K562 (cell line): ENCODE data around the gene OSGEP. TPM values are rescaled to one million over a fixed set of nuclear protein-coding genes. Genes with fewer than 3 reads are reported as not detected.
A peak's percentile ranks its signal among the peaks of the same experiment; 100 is the strongest.

Experiments used
- ARHGAP35 ChIP-seq: fragments of 450-650 bp; IDR thresholded peaks from 2 replicates; pipeline ENCODE4 v1.6.1; 2018; ENCODE audit not compliant: partially characterized antibody
- EP400 ChIP-seq: fragments of 450-650 bp; IDR thresholded peaks from 2 replicates; pipeline ENCODE4 v1.6.1; 2017; ENCODE audit warnings: antibody characterized with exemption, mild to moderate bottlenecking, moderate library complexity
- ETV6 ChIP-seq, 3 experiments: fragments of 150-350 bp in 1 of 3; sonication (generic) in 1 of 3; formaldehyde crosslinking in 1 of 3; IDR thresholded peaks; 2 replicates each; pipeline versions ENCODE4 v1.6.1 to v1.8.0; 2014 to 2022; ENCODE audit warnings: borderline replicate concordance in 2 of 3, low read depth in 2 of 3, antibody characterized with exemption in 1 of 3, low read length in 1 of 3, mild to moderate bottlenecking in 1 of 3, missing genetic modification reagents in 1 of 3
- NR2C2 ChIP-seq, 2 experiments: fragments of 200-800 bp in 1 of 2; sonication (Bioruptor generic) in 1 of 2; sonication (generic) in 1 of 2; formaldehyde crosslinking in 1 of 2; IDR thresholded peaks; 2 replicates each; pipeline versions ENCODE4 v1.6.1 to v1.8.0; 2016 to 2022; ENCODE audit warnings: mild to moderate bottlenecking in 1 of 2, missing compliant biosample characterization in 1 of 2, missing genetic modification characterization in 1 of 2, missing genetic modification reagents in 1 of 2
- PML ChIP-seq: IDR thresholded peaks from 2 replicates; pipeline ENCODE4 v1.6.1; 2012; ENCODE audit warnings: low read length, inconsistent platforms
- SMARCB1 ChIP-seq: IDR thresholded peaks from 2 replicates; pipeline ENCODE4 v1.6.1; 2011; ENCODE audit warnings: improper control_type of control experiment, low read depth; ENCODE audit not compliant: insufficient read length
- TRIM28 ChIP-seq: fragments of 450-650 bp; IDR thresholded peaks from 2 replicates; pipeline ENCODE4 v1.6.1; 2017
- polyA plus RNA-seq, 8 experiments: library from polyadenylated mRNA; depleted of rRNA in 4 of 8; stranded (reverse) in 5 of 8; unstranded in 3 of 8; fragments of >200 nt; fragmentation: Nextera tagmentation in 2 of 8; fragmentation: Illumina TruSeq in 1 of 8; extraction: Ambion mirVana in 2 of 8; extraction: Trizol in 1 of 8; gene quantifications; 2 replicates each; pipeline versions ENCODE4 v1.2.1 to v1.2.3, GENCODE V29; 2011 to 2014; ENCODE audit warnings: inconsistent platforms in 1 of 8, missing spikeins in 1 of 8
- total RNA-seq, 7 experiments: library from RNA; depleted of rRNA in 6 of 7; stranded (reverse); fragments of >200 nt in 6 of 7; fragmentation: Illumina TruSeq in 2 of 7; extraction: Trizol in 2 of 7; gene quantifications; 2 replicates each; pipeline versions ENCODE4 v1.2.1 to v1.2.3, GENCODE V29; 2011 to 2021; ENCODE audit warnings: low replicate concordance in 1 of 7
- TF ChIP-seq, protein P1 (sequence below), 2 experiments: fragments of 450-650 bp in 1 of 2; sonication (generic) in 1 of 2; formaldehyde crosslinking in 1 of 2; IDR thresholded peaks; 2 replicates each; pipeline versions ENCODE4 v1.7.1 to v1.9.0; 2016 to 2022; ENCODE audit warnings: inconsistent platforms in 1 of 2, mild to moderate bottlenecking in 1 of 2, missing genetic modification reagents in 1 of 2
- TF ChIP-seq, protein P2 (sequence below): sonication (generic); formaldehyde crosslinking; IDR thresholded peaks from 2 replicates; pipeline ENCODE4 v1.8.1; 2023; ENCODE audit warnings: missing genetic modification reagents, mild to moderate bottlenecking, borderline replicate concordance
- TF ChIP-seq, protein P3 (sequence below): sonication (generic); formaldehyde crosslinking; IDR thresholded peaks from 2 replicates; pipeline ENCODE4 v1.4.0; 2020; ENCODE audit warnings: mild to moderate bottlenecking, missing genetic modification reagents

OSGEP gene
- total and polyA plus RNA-seq, 9 of the 15 experiments (the other 6 are each of a cell fraction or from before 2014, with no cell fraction given): 32.1 to 59.2 (median 44.1) TPM

DNA sequence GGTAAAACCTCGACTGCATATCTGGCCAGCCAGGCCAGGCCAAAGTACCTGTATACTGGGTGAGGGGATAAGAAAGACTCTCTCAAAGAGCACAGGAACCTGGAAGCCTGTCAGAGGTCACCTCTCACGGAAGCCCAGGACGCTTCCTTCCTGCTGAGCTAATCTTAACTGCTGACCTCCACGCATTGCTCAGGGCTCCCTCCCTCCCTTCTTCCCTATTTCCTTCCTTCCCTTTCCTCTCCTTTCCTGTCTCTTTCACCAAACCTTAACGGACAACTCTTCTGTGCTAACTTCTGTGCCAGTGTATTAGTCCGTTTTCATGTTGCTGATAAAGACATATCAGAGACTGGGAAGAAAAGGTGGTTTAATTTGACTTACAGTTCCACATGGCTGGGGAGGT is 36.0 kb upstream of the OSGEP start (continued):
- TF ChIP-seq, protein P1, sequence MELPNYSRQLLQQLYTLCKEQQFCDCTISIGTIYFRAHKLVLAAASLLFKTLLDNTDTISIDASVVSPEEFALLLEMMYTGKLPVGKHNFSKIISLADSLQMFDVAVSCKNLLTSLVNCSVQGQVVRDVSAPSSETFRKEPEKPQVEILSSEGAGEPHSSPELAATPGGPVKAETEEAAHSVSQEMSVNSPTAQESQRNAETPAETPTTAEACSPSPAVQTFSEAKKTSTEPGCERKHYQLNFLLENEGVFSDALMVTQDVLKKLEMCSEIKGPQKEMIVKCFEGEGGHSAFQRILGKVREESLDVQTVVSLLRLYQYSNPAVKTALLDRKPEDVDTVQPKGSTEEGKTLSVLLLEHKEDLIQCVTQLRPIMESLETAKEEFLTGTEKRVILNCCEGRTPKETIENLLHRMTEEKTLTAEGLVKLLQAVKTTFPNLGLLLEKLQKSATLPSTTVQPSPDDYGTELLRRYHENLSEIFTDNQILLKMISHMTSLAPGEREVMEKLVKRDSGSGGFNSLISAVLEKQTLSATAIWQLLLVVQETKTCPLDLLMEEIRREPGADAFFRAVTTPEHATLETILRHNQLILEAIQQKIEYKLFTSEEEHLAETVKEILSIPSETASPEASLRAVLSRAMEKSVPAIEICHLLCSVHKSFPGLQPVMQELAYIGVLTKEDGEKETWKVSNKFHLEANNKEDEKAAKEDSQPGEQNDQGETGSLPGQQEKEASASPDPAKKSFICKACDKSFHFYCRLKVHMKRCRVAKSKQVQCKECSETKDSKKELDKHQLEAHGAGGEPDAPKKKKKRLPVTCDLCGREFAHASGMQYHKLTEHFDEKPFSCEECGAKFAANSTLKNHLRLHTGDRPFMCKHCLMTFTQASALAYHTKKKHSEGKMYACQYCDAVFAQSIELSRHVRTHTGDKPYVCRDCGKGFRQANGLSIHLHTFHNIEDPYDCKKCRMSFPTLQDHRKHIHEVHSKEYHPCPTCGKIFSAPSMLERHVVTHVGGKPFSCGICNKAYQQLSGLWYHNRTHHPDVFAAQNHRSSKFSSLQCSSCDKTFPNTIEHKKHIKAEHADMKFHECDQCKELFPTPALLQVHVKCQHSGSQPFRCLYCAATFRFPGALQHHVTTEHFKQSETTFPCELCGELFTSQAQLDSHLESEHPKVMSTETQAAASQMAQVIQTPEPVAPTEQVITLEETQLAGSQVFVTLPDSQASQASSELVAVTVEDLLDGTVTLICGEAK (IDR thresholded peaks at IDR 0.05): 0 out of 2 replicates have a peak, but pooled peaks have one; percentile 29
- TF ChIP-seq, protein P1 (CRISPR knock-in tag; IDR thresholded peaks at IDR 0.05): no peak
- TF ChIP-seq TRIM28 (no peak), EP400 (peak; percentile 37; the same call in 1 of the 2 replicates), NR2C2 (CRISPR knock-in tag; IDR thresholded peaks at IDR 0.05) (no peak), NR2C2 (tag; IDR thresholded peaks at IDR 0.05) (peak; percentile 70), PML (no peak), ARHGAP35 (no peak), SMARCB1 (no peak), ETV6 (IDR thresholded peaks at IDR 0.05; ENCODE audit: borderline replicate concordance in 1 of 2, low read depth in 2 of 2, low read length in 1 of 2) (peak; percentile 75 to 89), ETV6 (CRISPR knock-in tag; IDR thresholded peaks at IDR 0.05; ENCODE audit: borderline replicate concordance) (no peak)
- TF ChIP-seq, protein P2, sequence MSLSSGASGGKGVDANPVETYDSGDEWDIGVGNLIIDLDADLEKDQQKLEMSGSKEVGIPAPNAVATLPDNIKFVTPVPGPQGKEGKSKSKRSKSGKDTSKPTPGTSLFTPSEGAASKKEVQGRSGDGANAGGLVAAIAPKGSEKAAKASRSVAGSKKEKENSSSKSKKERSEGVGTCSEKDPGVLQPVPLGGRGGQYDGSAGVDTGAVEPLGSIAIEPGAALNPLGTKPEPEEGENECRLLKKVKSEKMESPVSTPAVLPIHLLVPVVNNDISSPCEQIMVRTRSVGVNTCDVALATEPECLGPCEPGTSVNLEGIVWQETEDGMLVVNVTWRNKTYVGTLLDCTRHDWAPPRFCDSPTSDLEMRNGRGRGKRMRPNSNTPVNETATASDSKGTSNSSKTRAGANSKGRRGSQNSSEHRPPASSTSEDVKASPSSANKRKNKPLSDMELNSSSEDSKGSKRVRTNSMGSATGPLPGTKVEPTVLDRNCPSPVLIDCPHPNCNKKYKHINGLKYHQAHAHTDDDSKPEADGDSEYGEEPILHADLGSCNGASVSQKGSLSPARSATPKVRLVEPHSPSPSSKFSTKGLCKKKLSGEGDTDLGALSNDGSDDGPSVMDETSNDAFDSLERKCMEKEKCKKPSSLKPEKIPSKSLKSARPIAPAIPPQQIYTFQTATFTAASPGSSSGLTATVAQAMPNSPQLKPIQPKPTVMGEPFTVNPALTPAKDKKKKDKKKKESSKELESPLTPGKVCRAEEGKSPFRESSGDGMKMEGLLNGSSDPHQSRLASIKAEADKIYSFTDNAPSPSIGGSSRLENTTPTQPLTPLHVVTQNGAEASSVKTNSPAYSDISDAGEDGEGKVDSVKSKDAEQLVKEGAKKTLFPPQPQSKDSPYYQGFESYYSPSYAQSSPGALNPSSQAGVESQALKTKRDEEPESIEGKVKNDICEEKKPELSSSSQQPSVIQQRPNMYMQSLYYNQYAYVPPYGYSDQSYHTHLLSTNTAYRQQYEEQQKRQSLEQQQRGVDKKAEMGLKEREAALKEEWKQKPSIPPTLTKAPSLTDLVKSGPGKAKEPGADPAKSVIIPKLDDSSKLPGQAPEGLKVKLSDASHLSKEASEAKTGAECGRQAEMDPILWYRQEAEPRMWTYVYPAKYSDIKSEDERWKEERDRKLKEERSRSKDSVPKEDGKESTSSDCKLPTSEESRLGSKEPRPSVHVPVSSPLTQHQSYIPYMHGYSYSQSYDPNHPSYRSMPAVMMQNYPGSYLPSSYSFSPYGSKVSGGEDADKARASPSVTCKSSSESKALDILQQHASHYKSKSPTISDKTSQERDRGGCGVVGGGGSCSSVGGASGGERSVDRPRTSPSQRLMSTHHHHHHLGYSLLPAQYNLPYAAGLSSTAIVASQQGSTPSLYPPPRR (CRISPR knock-in tag): no peak
- TF ChIP-seq, protein P3, sequence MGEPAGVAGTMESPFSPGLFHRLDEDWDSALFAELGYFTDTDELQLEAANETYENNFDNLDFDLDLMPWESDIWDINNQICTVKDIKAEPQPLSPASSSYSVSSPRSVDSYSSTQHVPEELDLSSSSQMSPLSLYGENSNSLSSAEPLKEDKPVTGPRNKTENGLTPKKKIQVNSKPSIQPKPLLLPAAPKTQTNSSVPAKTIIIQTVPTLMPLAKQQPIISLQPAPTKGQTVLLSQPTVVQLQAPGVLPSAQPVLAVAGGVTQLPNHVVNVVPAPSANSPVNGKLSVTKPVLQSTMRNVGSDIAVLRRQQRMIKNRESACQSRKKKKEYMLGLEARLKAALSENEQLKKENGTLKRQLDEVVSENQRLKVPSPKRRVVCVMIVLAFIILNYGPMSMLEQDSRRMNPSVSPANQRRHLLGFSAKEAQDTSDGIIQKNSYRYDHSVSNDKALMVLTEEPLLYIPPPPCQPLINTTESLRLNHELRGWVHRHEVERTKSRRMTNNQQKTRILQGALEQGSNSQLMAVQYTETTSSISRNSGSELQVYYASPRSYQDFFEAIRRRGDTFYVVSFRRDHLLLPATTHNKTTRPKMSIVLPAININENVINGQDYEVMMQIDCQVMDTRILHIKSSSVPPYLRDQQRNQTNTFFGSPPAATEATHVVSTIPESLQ (CRISPR knock-in tag): no peak
